ENCODE data around the gene MAMLD1.

DNA sequence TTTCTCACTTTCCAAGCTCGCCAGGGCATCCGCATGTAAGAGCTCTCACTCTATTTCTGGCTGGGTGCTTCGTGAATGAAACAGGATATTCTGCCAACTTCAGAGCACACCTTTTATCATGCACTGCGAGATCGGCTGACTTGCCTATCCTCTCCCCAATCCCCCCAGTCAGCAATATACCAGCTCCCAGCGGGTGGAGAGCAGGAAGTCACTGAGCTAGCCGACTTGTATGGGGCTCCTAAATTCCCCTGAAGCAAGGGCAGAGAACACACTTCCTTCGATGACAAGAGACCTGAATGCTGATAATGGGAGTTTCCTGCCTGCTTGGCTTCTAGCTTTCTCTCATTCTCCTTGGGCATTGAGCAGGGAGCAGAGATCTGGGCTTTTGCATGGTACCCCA lies 33.8 kb upstream of the MAMLD1 start:
- TF ChIP-seq POLR2A (IDR thresholded peaks at IDR 0.05) (no peak), CTCF (IDR thresholded peaks at IDR 0.05) (no peak), POLR2AphosphoS5 (IDR thresholded peaks at IDR 0.05) (no peak), EP300 (IDR thresholded peaks at IDR 0.05; ENCODE audit: low read depth) (no peak)

All from transverse colon (tissue), 4 donors.